ENCODE data around the gene DUSP15.

GRCh38 chr20:31846793-31847138 is 23.6 kb downstream of the DUSP15 start:
- TF ChIP-seq, protein P1, sequence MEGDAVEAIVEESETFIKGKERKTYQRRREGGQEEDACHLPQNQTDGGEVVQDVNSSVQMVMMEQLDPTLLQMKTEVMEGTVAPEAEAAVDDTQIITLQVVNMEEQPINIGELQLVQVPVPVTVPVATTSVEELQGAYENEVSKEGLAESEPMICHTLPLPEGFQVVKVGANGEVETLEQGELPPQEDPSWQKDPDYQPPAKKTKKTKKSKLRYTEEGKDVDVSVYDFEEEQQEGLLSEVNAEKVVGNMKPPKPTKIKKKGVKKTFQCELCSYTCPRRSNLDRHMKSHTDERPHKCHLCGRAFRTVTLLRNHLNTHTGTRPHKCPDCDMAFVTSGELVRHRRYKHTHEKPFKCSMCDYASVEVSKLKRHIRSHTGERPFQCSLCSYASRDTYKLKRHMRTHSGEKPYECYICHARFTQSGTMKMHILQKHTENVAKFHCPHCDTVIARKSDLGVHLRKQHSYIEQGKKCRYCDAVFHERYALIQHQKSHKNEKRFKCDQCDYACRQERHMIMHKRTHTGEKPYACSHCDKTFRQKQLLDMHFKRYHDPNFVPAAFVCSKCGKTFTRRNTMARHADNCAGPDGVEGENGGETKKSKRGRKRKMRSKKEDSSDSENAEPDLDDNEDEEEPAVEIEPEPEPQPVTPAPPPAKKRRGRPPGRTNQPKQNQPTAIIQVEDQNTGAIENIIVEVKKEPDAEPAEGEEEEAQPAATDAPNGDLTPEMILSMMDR (conservative IDR thresholded peaks at IDR 0.05), result peak; percentile 76
- TF ChIP-seq ZFX (IDR thresholded peaks at IDR 0.05), result no peak

All from C4-2B (cell line).